HG02870 (cell line): ENCODE measurements around the gene ARSD.

ENCODE experiments used
- ATAC-seq: cut with Tn5 transposase; IDR thresholded peaks from one replicate; pipeline ENCODE4 v1.9.1; 2021; ENCODE audit warnings: mild to moderate bottlenecking, moderate library complexity; ENCODE audit not compliant: unreplicated experiment

ARSD gene

GRCh38 chrX:2862404-2862803 lies 66.7 kb downstream of the ARSD start:
- no peak for ATAC-seq

- ATAC-seq = no peak
These were observed 69.8 kb downstream of the ARSD start for GRCh38 chrX:2859197-2859797.

GRCh38 chrX:2857566-2857965 lies 71.6 kb downstream of the ARSD start:
- no peak for ATAC-seq

GRCh38 chrX:2855761-2856160 lies 73.4 kb downstream of the ARSD start:
- no peak for ATAC-seq

GRCh38 chrX:2854918-2855317 lies 74.2 kb downstream of the ARSD start:
- no peak for ATAC-seq
